ENCODE measurements around the gene USP24.

DNA sequence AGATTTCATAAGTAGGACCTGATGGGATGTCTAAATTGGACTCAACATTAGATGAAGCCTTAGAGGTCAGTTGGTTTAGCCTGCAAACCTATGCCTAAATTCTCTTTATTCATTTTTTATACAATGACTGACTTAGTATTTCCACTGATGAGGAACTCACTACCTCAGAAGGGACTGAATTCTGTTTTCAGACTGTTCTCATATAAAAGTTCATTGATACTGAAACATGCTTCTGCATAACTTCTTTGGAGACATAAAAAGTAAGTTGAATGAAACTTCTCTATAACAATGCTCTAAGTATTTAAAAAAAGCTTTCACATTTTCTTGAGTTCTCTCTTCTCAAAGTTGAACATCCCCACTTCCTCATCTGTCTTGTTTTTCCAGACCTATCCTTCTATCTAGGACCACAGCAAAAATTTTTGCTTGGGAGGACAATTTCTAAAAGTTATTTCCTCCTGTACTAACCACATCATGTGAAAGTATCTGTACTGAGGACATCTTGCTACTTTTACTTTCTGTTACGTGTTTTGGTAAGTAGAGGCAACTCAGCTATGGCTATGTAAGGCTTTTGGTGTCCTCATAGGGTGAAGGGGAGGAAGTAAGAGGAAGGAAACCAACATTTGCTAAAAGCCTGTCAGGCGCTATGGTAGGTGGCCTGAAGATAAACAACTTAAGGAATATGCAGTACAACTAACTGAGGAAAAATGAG is 64.1 kb downstream of the USP24 start:
- no peak for TF ChIP-seq POLR2A (IDR thresholded peaks at IDR 0.05; ENCODE audit: low read length)
- no peak for TF ChIP-seq GATA1 (IDR thresholded peaks at IDR 0.05; ENCODE audit: low read depth, low read length)

All from erythroblast (primary cell).